Inflammatory macrophage (primary cell): ENCODE data around the gene NFE2.
A peak's percentile ranks its signal among the peaks of the same experiment; 100 is the strongest.
"Not testable (repeated sequence)": the region's sequence is repeated elsewhere in the genome, so short reads cannot be mapped to it uniquely, and the experiment has no call there.

ENCODE experiments used
- DNase-seq, 2 donors: peaks; one replicate each; pipeline ENCODE4 v3.0.0-alpha.2; 2020 to 2022

The NFE2 gene

DNA sequence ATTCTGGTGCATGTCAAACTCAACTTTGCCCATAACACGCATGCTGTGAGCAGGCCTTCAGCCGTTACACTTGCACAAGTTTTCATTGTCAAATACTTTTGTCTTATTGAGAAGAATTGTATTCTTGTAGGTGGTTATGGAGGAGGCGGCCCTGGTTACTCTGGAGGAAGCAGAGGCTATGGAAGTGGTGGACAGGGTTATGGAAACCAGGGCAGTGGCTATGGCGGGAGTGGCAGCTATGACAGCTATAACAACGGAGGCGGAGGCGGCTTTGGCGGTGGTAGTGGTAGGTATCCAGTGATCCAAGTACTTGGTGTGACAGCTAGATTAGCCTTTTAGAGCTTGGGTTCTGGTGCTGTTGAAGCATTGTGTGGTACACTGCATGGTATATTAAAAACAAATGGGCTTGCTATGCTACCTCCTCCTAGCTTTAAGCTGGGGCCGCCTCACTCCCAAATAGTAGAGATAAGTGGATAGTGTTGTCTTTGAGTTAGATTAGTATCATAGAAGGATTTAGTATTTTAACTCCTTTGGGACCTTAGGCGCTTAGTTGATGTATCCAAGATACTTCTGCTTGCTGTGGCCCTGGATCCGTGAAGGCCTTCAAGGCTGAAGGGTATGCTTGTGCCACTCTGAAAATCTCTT, 17.7 kb downstream of the NFE2 start:
- no peak for DNase-seq

DNA sequence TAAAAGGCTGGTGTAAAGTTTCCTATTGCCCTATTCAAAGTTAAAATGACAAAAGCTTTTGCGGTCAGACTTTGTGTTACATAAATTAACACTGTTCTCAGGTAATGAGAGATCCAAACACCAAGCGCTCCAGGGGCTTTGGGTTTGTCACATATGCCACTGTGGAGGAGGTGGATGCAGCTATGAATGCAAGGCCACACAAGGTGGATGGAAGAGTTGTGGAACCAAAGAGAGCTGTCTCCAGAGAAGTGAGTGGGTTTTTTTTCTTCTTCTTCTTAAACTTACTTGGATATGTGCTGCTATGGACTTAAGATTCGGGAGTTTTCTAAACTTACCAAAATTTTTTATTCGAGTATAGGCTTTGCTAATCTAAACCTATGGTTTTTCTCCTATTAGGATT, 19.1 kb downstream of the NFE2 start:
- DNase-seq, result not testable (repeated sequence)

GRCh38 chr12:54281261-54281638, 19.6 kb downstream of the NFE2 start:
- not testable (repeated sequence) for DNase-seq

DNA sequence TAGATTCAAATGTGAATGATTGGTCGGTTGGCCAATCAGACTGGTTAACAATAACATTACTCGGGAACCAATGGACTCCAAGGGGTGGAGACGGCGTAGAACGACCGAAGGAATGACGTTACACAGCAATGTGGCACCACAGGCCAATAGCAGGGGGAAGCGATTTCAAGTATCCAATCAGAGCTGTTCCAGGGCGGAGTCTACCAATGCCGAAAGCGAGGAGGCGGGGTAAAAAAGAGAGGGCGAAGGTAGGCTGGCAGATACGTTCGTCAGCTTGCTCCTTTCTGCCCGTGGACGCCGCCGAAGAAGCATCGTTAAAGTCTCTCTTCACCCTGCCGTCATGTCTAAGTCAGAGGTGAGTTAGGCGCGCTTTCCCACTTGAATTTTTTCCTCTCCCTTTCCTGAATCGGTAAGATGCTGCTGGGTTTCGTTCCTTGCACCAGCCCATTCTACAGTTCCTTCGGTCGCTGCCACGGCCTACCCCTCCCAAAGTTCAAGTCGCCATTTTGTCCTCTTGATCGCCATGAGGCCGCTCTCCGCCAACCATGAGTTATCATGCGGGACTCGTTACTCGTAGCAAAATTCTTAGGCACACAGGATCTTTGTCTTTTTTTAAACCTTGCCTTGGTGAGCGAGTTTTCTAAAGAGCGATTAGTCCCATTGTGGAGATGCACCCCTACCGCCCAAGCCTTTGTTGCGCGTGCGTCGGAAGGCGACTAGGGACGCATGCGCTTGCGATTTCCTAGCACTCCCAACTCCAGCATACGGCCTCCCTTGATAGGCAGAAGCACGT, 20.2 kb downstream of the NFE2 start, which contains the start of gene HNRNPA1:
TSS of gene HNRNPA1 (plus strand) at position 259 of the 793 bp plus-strand sequence. CDS start at position 341, 82 bp downstream.
- DNase-seq, result peak; percentile 99 to 100

GRCh38 chr12:54279632-54280467, 21.0 kb downstream of the NFE2 start, which contains the start of gene CBX5:
Gene CBX5 (minus strand): TSS chr12:54280122. CDS start chr12:54257650, 22,472 bp downstream.
- peak; percentile 99 to 100 for DNase-seq

GRCh38 chr12:54279227-54279631, 21.6 kb downstream of the NFE2 start:
- no peak for DNase-seq

DNA sequence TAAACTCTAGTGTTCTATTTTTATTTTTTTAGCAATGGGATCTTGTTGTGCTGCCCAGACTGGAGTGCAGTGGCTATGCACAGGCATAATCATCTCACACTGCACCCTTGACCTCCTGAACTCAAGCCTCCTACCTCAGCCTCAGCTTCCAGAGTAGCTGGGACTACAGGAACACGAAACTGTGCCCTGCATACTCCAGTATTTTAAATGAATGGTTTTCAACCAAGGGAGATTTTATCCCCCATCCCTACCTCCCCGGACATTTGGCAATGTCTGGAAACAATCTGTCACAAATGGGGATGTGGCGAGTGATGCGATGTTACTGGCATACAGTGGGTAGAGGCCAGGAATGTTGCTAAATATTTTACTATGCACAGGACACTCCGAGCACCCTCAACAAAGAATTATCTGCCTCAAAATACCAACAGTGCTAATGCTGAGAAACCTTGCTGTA, 23.0 kb downstream of the NFE2 start:
- peak; percentile 55 to 66 for DNase-seq

DNA sequence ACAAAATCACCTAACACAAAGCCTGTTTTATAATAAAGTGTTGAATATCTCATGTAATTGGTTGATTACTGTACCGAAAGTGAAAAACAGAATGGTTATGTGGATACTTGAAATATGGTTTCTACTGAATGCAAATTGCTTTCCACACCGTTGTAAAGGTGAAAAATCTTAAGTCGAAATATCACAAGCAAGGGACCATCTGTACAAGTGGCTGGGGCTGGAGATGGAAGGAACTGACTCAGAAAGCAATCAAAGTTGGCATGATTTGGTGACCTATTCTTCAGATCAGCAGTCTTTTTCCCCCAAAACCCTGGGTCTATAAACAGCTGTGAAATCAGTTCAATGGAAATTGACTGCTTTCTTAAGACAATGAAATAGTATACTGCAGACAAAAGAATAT, 24.4 kb downstream of the NFE2 start:
- no peak for DNase-seq

- DNase-seq, result no peak
These were observed 26.8 kb downstream of the NFE2 start for GRCh38 chr12:54273981-54274380.

DNA sequence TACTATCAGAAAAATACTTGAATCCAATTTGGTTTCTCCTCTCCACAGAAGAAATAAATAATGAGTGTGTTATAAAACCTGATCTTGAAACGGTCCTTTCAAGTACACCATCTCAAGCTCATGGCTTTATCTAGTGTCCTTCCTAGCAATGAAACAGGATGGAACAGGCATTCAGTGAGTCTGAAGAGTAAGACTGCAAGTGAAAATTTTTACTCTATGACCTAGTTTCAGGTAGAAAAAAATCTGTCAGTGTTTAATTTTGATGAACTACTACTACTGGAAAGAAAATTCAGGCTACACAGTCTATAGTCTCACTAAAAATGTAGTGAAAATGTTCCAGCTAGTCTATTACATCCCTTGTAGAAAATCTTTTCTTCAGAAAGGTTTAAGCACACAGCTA, 28.6 kb downstream of the NFE2 start:
- DNase-seq, result no peak

GRCh38 chr12:54270345-54270744, 30.5 kb downstream of the NFE2 start:
- no peak for DNase-seq

DNA sequence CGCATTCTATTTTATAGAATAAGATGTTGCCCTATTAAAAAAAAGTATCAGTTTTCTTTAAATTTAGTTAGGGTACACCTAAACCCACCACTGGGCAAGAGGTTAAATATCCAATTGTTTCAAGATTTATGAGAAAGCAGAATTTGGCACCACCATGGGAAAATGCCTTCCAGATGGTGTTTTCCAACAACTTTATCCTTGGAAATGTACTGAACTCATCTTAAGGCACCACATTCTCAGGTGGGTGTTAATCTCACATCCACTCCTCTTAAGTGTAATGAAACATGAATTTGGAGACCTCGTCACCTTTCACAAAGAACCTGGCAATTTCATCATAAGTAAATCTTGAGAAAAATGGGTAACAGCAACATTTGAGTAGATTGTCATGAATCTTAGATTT, 34.0 kb downstream of the NFE2 start:
- DNase-seq, result no peak

- no peak for DNase-seq
These were observed 35.4 kb downstream of the NFE2 start for GRCh38 chr12:54265364-54265812.

GRCh38 chr12:54262403-54262925, 38.4 kb downstream of the NFE2 start:
- peak in 1 of 2 donors; percentile 7 for DNase-seq

- peak in 1 of 2 donors; percentile 26 for DNase-seq
These were observed 38.9 kb downstream of the NFE2 start for GRCh38 chr12:54261815-54262402.

GRCh38 chr12:54259194-54260011, 41.4 kb downstream of the NFE2 start:
- peak in 1 of 2 donors; percentile 6 for DNase-seq

GRCh38 chr12:54258201-54258681, 42.6 kb downstream of the NFE2 start:
- DNase-seq, result no peak

DNA sequence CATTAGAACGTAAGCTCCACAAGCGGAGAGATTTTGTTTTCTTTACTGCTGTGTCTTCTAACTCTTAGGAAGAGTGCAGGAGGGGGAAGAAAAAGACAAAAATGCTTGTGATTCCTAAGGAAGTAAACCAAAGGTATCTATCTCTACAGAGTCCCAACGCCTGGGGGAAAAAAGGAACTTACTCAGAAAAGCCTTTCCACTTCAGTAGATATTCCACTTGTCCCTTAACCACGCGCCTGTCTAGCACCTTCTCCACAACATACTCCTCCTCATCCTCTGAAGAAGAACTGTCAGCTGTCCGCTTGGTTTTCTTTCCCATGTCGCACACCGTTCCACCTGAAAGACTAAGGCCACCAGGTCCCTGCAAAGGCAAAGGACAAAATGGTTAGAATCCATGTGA, 43.5 kb downstream of the NFE2 start:
- no peak for DNase-seq

DNA sequence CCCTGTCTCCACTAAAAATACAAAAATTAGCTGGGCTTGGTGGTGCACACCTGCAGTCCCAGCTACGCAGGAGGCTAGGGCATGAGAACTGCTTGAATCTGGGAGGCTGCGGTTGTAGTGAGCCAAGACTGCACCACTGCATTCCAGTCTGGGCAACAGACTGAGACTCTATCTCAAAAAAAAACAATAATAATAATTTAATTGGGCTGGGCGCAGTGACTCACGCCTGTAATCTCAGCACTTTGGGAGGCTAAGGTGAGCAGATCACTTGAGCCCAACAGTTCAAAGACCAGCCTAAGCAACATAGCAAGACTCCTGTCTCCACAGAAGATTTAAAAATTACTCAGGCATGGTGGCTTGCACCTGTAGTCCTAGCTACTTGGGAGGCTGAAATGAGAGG, 47.6 kb downstream of the NFE2 start:
- no peak for DNase-seq

GRCh38 chr12:54251667-54252284, 49.0 kb downstream of the NFE2 start:
- peak; percentile 44 for DNase-seq

DNA sequence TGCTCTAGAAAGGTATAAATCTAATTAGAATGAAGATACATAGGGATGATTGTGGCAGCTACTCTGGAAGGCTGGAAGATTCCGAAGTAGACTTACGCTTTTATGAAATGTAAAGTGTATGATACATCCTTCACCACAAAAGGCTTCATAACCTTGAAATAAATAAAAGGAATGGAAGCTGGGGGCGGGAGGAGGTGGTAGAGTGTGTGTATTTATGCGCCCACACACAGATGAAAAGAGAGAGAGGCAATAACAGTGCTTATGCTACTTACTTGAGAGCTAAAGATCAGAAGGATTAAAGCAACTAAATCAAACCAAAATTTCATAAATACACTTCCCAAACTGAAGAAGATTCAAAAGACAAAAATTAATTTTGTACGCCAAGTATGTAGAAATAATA, 51.3 kb downstream of the NFE2 start:
- no peak for DNase-seq
